GM23338 (cell line): Measurements from ENCODE around the gene MIB2.

Experiments
- CREB1 ChIP-seq: fragments of 250-450 bp; sonication (Bioruptor Pico); IDR thresholded peaks from 2 replicates; pipeline ENCODE4 v1.5.0; 2020; ENCODE audit warnings: low read depth, mild to moderate bottlenecking, moderate library complexity
- CTCF ChIP-seq, 2 experiments: fragments of 200-600 bp in 1 of 2; sonication (generic) in 1 of 2; conservative IDR thresholded peaks; 2 replicates each; pipeline versions ENCODE4 v1.5.1 to v1.6.1; 2016 to 2017; ENCODE audit warnings: antibody characterized with exemption in 2 of 2, low read depth in 2 of 2, mild to moderate bottlenecking in 2 of 2, moderate library complexity in 1 of 2
- ETS1 ChIP-seq: IDR thresholded peaks from 2 replicates; pipeline ENCODE4 v1.6.1; 2016; ENCODE audit warnings: antibody characterized with exemption
- EZH2 ChIP-seq: fragments of 200-600 bp; sonication (generic); IDR thresholded peaks from one replicate; pipeline ENCODE4 v1.8.0; 2017; ENCODE audit warnings: antibody characterized with exemption, mild to moderate bottlenecking, low read depth; ENCODE audit not compliant: unreplicated experiment
- EZH2phosphoT487 ChIP-seq: fragments of 200-600 bp; sonication (generic); IDR thresholded peaks from one replicate; pipeline ENCODE4 v1.8.1; 2018; ENCODE audit warnings: antibody characterized with exemption; ENCODE audit not compliant: unreplicated experiment
- JUNB ChIP-seq: IDR thresholded peaks from one replicate; pipeline ENCODE4 v1.6.1; 2016; ENCODE audit warnings: antibody characterized with exemption; ENCODE audit not compliant: unreplicated experiment
- NANOG ChIP-seq: IDR thresholded peaks from 2 replicates; pipeline ENCODE4 v1.6.1; 2016; ENCODE audit warnings: antibody characterized with exemption, borderline replicate concordance
- POLR2AphosphoS5 ChIP-seq: IDR thresholded peaks from 2 replicates; pipeline ENCODE4 v1.6.1; 2016; ENCODE audit warnings: antibody characterized with exemption, low read depth
- REST ChIP-seq: IDR thresholded peaks from one replicate; pipeline ENCODE4 v1.6.1; 2018; ENCODE audit warnings: antibody characterized with exemption; ENCODE audit not compliant: unreplicated experiment
- STAT1 ChIP-seq: IDR thresholded peaks from one replicate; pipeline ENCODE4 v1.6.1; 2016; ENCODE audit warnings: antibody characterized with exemption; ENCODE audit not compliant: unreplicated experiment
- ZNF114 ChIP-seq: fragments of 250-450 bp; sonication (Bioruptor Pico); IDR thresholded peaks from 2 replicates; pipeline ENCODE4 v1.5.0; 2020; ENCODE audit warnings: mild to moderate bottlenecking, moderate library complexity
- ZNF331 ChIP-seq: fragments of 250-450 bp; sonication (Bioruptor Pico); IDR thresholded peaks from 2 replicates; pipeline ENCODE4 v1.5.0; 2020; ENCODE audit warnings: low read depth, mild to moderate bottlenecking, moderate library complexity
- ZNF462 ChIP-seq: fragments of 250-450 bp; sonication (Bioruptor Pico); IDR thresholded peaks from 2 replicates; pipeline ENCODE4 v1.5.0; 2020; ENCODE audit warnings: mild to moderate bottlenecking, moderate library complexity

GRCh38 chr1:1625824-1626206, 10.5 kb downstream of the MIB2 start:
- no peak for TF ChIP-seq EZH2phosphoT487
- no peak for TF ChIP-seq EZH2
- no peak for TF ChIP-seq STAT1
- no peak for TF ChIP-seq CTCF (conservative IDR thresholded peaks at IDR 0.05; ENCODE audit: low read depth in 2 of 2)
- TF ChIP-seq REST, result no peak
- TF ChIP-seq CREB1 (CRISPR knock-in tag), result no peak
- no peak for TF ChIP-seq ZNF114 (CRISPR knock-in tag)
- TF ChIP-seq POLR2AphosphoS5, result no peak
- TF ChIP-seq NANOG, result no peak
- TF ChIP-seq ZNF331 (CRISPR knock-in tag), result no peak
- no peak for TF ChIP-seq JUNB
- no peak for TF ChIP-seq ZNF462 (CRISPR knock-in tag)
- TF ChIP-seq ETS1, result no peak
